IPS-18c (cell line): Measurements from ENCODE around the gene HBEGF.

Experiments used
- H3K4me3 ChIP-seq: 2 replicates; pipeline ENCODE4 v1.7.0; 2013; ENCODE audit warnings: low read depth, mild to moderate bottlenecking, low read length, moderate library complexity; ENCODE audit not compliant: insufficient read depth
- H3K9me3 ChIP-seq: one replicate; pipeline ENCODE4 v1.6.1; 2013; ENCODE audit warnings: mild to moderate bottlenecking, low read length, moderate library complexity; ENCODE audit not compliant: control insufficient read depth, insufficient read depth

Gene HBEGF

GRCh38 chr5:140363631-140364471, 17.4 kb upstream of the HBEGF start:
- peak overlapping the region; percentile 58 for H3K4me3 ChIP-seq
- no peaks in the 10 kb centered on the region for H3K9me3 ChIP-seq

- peak overlapping the region; percentile 58 for H3K4me3 ChIP-seq
- no peaks in the 10 kb centered on the region for H3K9me3 ChIP-seq
These were observed 16.6 kb upstream of the HBEGF start for GRCh38 chr5:140362875-140363630.

GRCh38 chr5:140362311-140362710, 15.9 kb upstream of the HBEGF start:
- Histone ChIP-seq H3K9me3 (no peaks in the 10 kb centered on the region), H3K4me3 (no peak overlapping the region)

- H3K4me3 ChIP-seq, result no peak overlapping the region
- H3K9me3 ChIP-seq, result no peaks in the 10 kb centered on the region
These were observed 15.5 kb upstream of the HBEGF start for GRCh38 chr5:140361901-140362300.

GRCh38 chr5:140360681-140361479, 14.5 kb upstream of the HBEGF start:
- Histone ChIP-seq H3K4me3 (no peak overlapping the region), H3K9me3 (no peaks in the 10 kb centered on the region)

GRCh38 chr5:140360101-140360500, 13.7 kb upstream of the HBEGF start, which contains the start of gene SLC4A9:
Gene SLC4A9, plus strand, starts transcription at chr5:140360194. Its CDS starts 43 bp downstream, at chr5:140360237.
- no peaks in the 10 kb centered on the region for H3K9me3 ChIP-seq
- no peak within 1 kb of the TSS for H3K4me3 ChIP-seq

GRCh38 chr5:140358738-140359310, 12.4 kb upstream of the HBEGF start:
- Histone ChIP-seq H3K4me3 (no peak overlapping the region), H3K9me3 (no peaks in the 10 kb centered on the region)

GRCh38 chr5:140357726-140358093, 11.3 kb upstream of the HBEGF start:
- Histone ChIP-seq H3K9me3 (no peaks in the 10 kb centered on the region), H3K4me3 (no peak overlapping the region)

GRCh38 chr5:140356853-140357725, 10.7 kb upstream of the HBEGF start:
- no peaks in the 10 kb centered on the region for H3K9me3 ChIP-seq
- H3K4me3 ChIP-seq, result no peak overlapping the region

- H3K9me3 ChIP-seq, result no peaks in the 10 kb centered on the region
- no peak overlapping the region for H3K4me3 ChIP-seq
These were observed 9.1 kb upstream of the HBEGF start for GRCh38 chr5:140355546-140355945.

- no peaks in the 10 kb centered on the region for H3K9me3 ChIP-seq
These were observed 5.4 kb upstream of the HBEGF start for GRCh38 chr5:140351609-140352334.

GRCh38 chr5:140349244-140349643, 2.8 kb upstream of the HBEGF start:
- Histone ChIP-seq H3K9me3 (no peaks in the 10 kb centered on the region), H3K4me3 (no peak overlapping the region)

More at GRCh38 chr5:140351609-140352334, 5.4 kb upstream of the HBEGF start:
- H3K4me3 ChIP-seq, result no peak overlapping the region

GRCh38 chr5:140348104-140348503, 1.7 kb upstream of the HBEGF start:
- no peak overlapping the region for H3K4me3 ChIP-seq
- H3K9me3 ChIP-seq, result no peaks in the 10 kb centered on the region

GRCh38 chr5:140347360-140347759, 957 bp upstream of the HBEGF start:
- no peaks in the 10 kb centered on the region for H3K9me3 ChIP-seq
- H3K4me3 ChIP-seq, result 0 out of 2 replicates have a peak overlapping the region, but pooled peaks have one; percentile 16

- Histone ChIP-seq H3K4me3 (peak overlapping the region; percentile 69), H3K9me3 (no peaks in the 10 kb centered on the region)
These were observed 470 bp downstream of the HBEGF start for GRCh38 chr5:140345919-140346347.
